ENCODE data around the gene AQP6. TPM values are rescaled to one million over a fixed set of nuclear protein-coding genes. Genes with fewer than 3 reads are reported as not detected.
A peak's percentile ranks its signal among the peaks of the same experiment; 100 is the strongest.

Gene AQP6
- total and polyA plus RNA-seq, 3 experiments from 2014 or later: not detected

DNA sequence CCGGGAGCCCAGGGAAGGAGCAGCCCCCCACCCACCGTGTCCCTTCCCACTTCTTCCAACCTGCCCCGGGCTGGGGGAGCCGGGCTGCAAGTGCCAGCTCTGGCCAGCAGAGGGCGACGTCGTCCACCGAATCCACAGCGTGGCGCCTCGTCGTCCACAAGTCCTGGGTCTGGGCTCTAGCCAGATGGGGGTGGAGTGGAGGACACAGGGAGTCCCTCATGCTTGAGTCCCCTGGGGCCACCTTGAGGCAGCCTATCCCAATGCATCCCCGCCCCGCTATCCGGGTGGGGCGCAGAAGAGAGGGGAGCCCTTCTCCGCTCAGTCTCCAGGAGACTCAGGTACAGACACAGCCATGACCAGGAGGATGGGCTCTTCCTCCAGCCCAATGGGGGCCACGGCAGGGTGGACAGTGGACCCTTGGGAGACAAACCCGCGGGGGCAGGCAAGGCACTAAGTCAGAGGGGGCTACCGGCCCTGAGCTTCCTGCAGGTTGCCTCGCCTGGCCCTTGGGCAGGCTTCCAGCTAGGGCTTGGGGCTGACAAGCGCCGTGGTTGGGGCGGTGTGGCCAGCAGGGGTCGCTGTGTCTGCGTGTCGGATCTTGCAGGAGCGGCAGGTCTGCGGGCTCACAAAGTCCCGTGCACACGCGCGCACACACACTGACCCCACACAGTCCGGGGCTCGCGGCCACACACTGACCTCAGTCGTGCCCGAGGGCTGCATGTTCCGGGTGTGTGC lies 5.5 kb upstream of the AQP6 start:
- Histone ChIP-seq H3K9me3 (ENCODE audit: low read length) (no peaks in the 10 kb centered on the region), H3K36me3 (ENCODE audit: insufficient read depth, low read length) (no peaks in the 10 kb centered on the region), H3K27ac (ENCODE audit: low read depth, low read length) (no peak overlapping the region), H3K4me3 (ENCODE audit: low read length) (peak overlapping the region; percentile 68), H3K27me3 (ENCODE audit: insufficient read depth, low read length, poor library complexity, severe bottlenecking) (peaks cover 25% of the 10 kb centered on the region), H3K4me1 (ENCODE audit: insufficient read depth, low read length) (peaks cover 5% of the 10 kb centered on the region)
- H3K36me3 Mint-ChIP-seq: no peaks in the 10 kb centered on the region
- ChIA-PET CTCF (interaction anchor here (0.7 to 5.6 kb wide), 47 partner anchors 9 to 294 kb away, joined by 3 to 62 read pairs (median 4); partner anchors contain the start of genes GPD1 and TMBIM6), POLR2A (interaction anchor here (0.6 kb wide), 1 partner anchor 226 kb away, joined by 4 read pairs; the partner anchor contains the start of gene TMBIM6)
- peaks cover 0 to 11% (median 4%) of the 10 kb centered on the region in 3 donors for H3K4me1 Mint-ChIP-seq
- no peaks in the 10 kb centered on the region for H3K9me3 Mint-ChIP-seq
- peaks cover 25 to 40% of the 10 kb centered on the region in 2 donors for H3K27me3 Mint-ChIP-seq
- H3K4me3 Mint-ChIP-seq: peak overlapping the region; percentile 21 to 87 (median 77)
- DNase-seq: peak; percentile 84 to 92 (median 88)
- no peak overlapping the region for H3K27ac Mint-ChIP-seq

DNA sequence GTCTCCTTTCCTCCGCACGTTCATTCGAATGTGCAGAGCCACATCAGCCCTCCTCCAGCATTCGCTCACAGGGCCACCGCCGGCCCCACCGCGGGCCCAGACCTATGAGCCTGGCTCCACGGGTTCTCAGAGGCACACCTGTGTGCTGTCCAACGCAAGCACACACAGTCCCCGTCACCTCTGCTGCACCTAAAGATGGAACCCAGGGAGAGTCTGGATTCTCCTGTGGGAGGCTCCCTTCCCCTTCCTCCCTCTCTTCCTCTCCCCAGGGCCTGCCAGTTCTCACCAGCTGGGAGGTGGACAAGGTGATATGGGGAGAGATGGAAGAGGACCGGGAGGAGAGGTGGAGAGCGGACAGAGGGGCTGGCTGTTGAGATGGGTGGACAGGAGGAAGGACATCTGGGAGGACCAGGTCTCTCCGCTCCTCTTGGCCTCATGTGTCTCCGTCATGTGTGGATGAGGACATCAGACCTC lies 4.9 kb upstream of the AQP6 start:
- Mint-ChIP-seq H3K4me3 (peak overlapping the region in 6 of 7 donors; percentile 21 to 79 (median 76)), H3K27me3 (peaks cover 21 to 34% of the 10 kb centered on the region in 2 donors), H3K36me3 (no peaks in the 10 kb centered on the region), H3K9me3 (no peaks in the 10 kb centered on the region), H3K4me1 (peaks cover 0 to 11% (median 4%) of the 10 kb centered on the region in 3 donors), H3K27ac (no peak overlapping the region)
- ChIA-PET CTCF (interaction anchor here (0.8 to 5.6 kb wide), 39 partner anchors 8 to 294 kb away, joined by 3 to 62 read pairs (median 5); partner anchors contain the start of gene GPD1), POLR2A (interaction anchor here (0.6 kb wide), 1 partner anchor 226 kb away, joined by 4 read pairs; the partner anchor contains the start of gene TMBIM6)
- Histone ChIP-seq H3K27me3 (ENCODE audit: insufficient read depth, low read length, poor library complexity, severe bottlenecking) (peaks cover 25% of the 10 kb centered on the region), H3K4me3 (ENCODE audit: low read length) (peak overlapping the region; percentile 1), H3K27ac (ENCODE audit: low read depth, low read length) (no peak overlapping the region), H3K36me3 (ENCODE audit: insufficient read depth, low read length) (no peaks in the 10 kb centered on the region), H3K9me3 (ENCODE audit: low read length) (no peaks in the 10 kb centered on the region), H3K4me1 (ENCODE audit: insufficient read depth, low read length) (peaks cover 5% of the 10 kb centered on the region)
- no peak for DNase-seq

DNA sequence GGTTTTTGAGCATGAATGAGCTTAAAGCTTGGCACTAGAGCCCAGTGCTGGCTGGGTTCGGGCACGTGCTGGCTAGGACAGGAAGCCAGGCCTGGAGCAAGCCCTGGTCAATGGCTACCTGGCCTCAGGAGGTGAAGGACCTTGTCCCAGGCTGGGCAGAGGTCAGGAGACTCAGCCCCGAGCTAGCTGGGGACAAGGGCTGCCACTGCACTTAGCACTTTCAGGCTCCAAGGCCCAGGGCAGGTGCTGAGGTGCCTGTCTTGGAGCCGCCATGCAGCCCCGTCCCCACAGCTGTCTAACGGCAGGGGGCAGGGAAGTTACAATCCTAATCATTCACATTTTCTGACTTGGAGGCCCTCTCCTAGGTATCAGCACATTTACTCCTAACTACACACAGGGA lies 4.3 kb upstream of the AQP6 start:
- DNase-seq: no peak
- Mint-ChIP-seq H3K4me3 (peak overlapping the region in 2 of 7 donors; percentile 20 to 23), H3K36me3 (no peaks in the 10 kb centered on the region), H3K4me1 (peaks cover 0 to 11% (median 4%) of the 10 kb centered on the region in 3 donors), H3K9me3 (no peaks in the 10 kb centered on the region), H3K27ac (no peak overlapping the region), H3K27me3 (peaks cover 14 to 28% of the 10 kb centered on the region in 2 donors)
- peaks cover 5% of the 10 kb centered on the region for H3K4me1 ChIP-seq (ENCODE audit: insufficient read depth, low read length)
- CTCF ChIA-PET: interaction anchor here (0.8 to 5.6 kb wide), 14 partner anchors 7 to 101 kb away, joined by 3 to 62 read pairs (median 14); no protein-coding TSS in a partner anchor
- no peaks in the 10 kb centered on the region for H3K36me3 ChIP-seq (ENCODE audit: insufficient read depth, low read length)
- H3K4me3 ChIP-seq (ENCODE audit: low read length): no peak overlapping the region
- H3K9me3 ChIP-seq (ENCODE audit: low read length): no peaks in the 10 kb centered on the region
- POLR2A ChIA-PET: no interaction called here
- peaks cover 25% of the 10 kb centered on the region for H3K27me3 ChIP-seq (ENCODE audit: insufficient read depth, low read length, poor library complexity, severe bottlenecking)
- H3K27ac ChIP-seq (ENCODE audit: low read depth, low read length): no peak overlapping the region

DNA sequence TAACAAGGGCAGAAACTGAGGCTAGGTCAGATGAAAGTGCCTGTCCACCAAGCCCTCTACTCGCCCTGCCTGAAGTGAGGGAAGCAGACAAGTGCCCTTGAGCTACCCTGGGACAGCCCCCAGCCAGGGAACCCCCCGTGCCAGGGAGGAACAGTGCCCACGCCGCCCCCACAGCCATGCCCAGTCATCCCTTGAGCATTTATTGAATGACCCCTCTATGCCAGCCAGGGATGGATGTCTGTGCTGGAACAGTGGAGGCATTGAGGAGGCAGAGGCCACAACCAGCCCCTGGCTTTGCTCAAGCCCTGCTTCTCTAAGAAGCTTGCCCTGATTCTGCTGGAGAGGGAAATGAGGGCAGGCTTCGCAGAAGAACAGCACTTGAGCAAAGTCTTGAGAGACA lies 3.7 kb upstream of the AQP6 start:
- CTCF ChIA-PET: interaction anchor here (3.4 to 5.6 kb wide), 4 partner anchors 13 to 100 kb away, joined by 26 to 62 read pairs (median 50); no protein-coding TSS in a partner anchor
- Histone ChIP-seq H3K27me3 (ENCODE audit: insufficient read depth, low read length, poor library complexity, severe bottlenecking) (peaks cover 22% of the 10 kb centered on the region), H3K9me3 (ENCODE audit: low read length) (no peaks in the 10 kb centered on the region), H3K36me3 (ENCODE audit: insufficient read depth, low read length) (no peaks in the 10 kb centered on the region), H3K27ac (ENCODE audit: low read depth, low read length) (no peak overlapping the region), H3K4me1 (ENCODE audit: insufficient read depth, low read length) (peaks cover 5% of the 10 kb centered on the region), H3K4me3 (ENCODE audit: low read length) (no peak overlapping the region)
- POLR2A ChIA-PET: no interaction called here
- Mint-ChIP-seq H3K9me3 (no peaks in the 10 kb centered on the region), H3K4me3 (no peak overlapping the region), H3K4me1 (peaks cover 0 to 11% (median 4%) of the 10 kb centered on the region in 3 donors), H3K27me3 (peaks cover 13 to 22% of the 10 kb centered on the region in 2 donors), H3K36me3 (no peaks in the 10 kb centered on the region), H3K27ac (no peak overlapping the region)
- no peak for DNase-seq

GRCh38 chr12:49969651-49970429 lies 2.9 kb upstream of the AQP6 start:
- H3K27me3 Mint-ChIP-seq: peaks cover 11 to 14% of the 10 kb centered on the region in 2 donors
- ChIA-PET CTCF (interaction anchor here (3.4 to 5.6 kb wide), 3 partner anchors 86 to 99 kb away, joined by 26 to 59 read pairs (median 41); no protein-coding TSS in a partner anchor), POLR2A (no interaction called here)
- H3K27ac Mint-ChIP-seq: no peak overlapping the region
- no peaks in the 10 kb centered on the region for H3K36me3 ChIP-seq (ENCODE audit: insufficient read depth, low read length)
- H3K4me3 ChIP-seq (ENCODE audit: low read length): no peak overlapping the region
- H3K27ac ChIP-seq (ENCODE audit: low read depth, low read length): no peak overlapping the region
- no peaks in the 10 kb centered on the region for H3K36me3 Mint-ChIP-seq
- no peaks in the 10 kb centered on the region for H3K9me3 ChIP-seq (ENCODE audit: low read length)
- no peak for DNase-seq
- H3K4me3 Mint-ChIP-seq: no peak overlapping the region
- peaks cover 5% of the 10 kb centered on the region for H3K4me1 ChIP-seq (ENCODE audit: insufficient read depth, low read length)
- peaks cover 13% of the 10 kb centered on the region for H3K27me3 ChIP-seq (ENCODE audit: insufficient read depth, low read length, poor library complexity, severe bottlenecking)
- no peaks in the 10 kb centered on the region for H3K9me3 Mint-ChIP-seq
- H3K4me1 Mint-ChIP-seq: peaks cover 0 to 11% (median 4%) of the 10 kb centered on the region in 3 donors

- H3K9me3 ChIP-seq (ENCODE audit: low read length): no peaks in the 10 kb centered on the region
- H3K36me3 ChIP-seq (ENCODE audit: insufficient read depth, low read length): no peaks in the 10 kb centered on the region
- POLR2A ChIA-PET: no interaction called here
- no peak for DNase-seq
- Mint-ChIP-seq H3K4me1 (peaks cover 0 to 11% (median 4%) of the 10 kb centered on the region in 3 donors), H3K9me3 (no peaks in the 10 kb centered on the region), H3K27ac (no peak overlapping the region), H3K27me3 (peaks cover 10% of the 10 kb centered on the region in 2 donors), H3K36me3 (no peaks in the 10 kb centered on the region), H3K4me3 (no peak overlapping the region)
- CTCF ChIA-PET: interaction anchor here (1.1 kb wide), 1 partner anchor 25 kb away, joined by 3 read pairs; no protein-coding TSS in a partner anchor
- H3K27me3 ChIP-seq (ENCODE audit: insufficient read depth, low read length, poor library complexity, severe bottlenecking): peaks cover 13% of the 10 kb centered on the region
- peaks cover 5% of the 10 kb centered on the region for H3K4me1 ChIP-seq (ENCODE audit: insufficient read depth, low read length)
- H3K4me3 ChIP-seq (ENCODE audit: low read length): no peak overlapping the region
- no peak overlapping the region for H3K27ac ChIP-seq (ENCODE audit: low read depth, low read length)
These were observed 2.1 kb upstream of the AQP6 start for GRCh38 chr12:49970658-49971057.

DNA sequence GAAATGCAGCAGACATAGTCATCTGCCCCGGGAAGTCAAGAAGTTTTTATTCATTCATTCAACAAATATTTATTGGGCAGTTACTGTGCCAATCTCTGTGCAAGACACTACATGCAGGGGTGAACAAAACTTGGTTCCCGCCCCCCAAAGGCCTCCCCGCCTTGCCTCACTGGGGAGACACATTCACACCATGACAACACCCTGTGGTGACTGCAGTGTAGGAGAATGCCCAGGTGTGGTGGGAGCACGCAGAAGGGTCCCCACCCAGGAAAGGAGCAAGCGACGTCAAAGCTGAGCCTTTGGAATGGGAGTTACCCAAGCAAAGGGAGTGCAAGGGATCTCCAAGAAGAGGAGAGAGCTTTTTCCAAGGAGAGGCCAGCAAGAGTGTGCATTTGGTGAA lies 1.6 kb upstream of the AQP6 start:
- no peak overlapping the region for H3K27ac Mint-ChIP-seq
- POLR2A ChIA-PET: interaction anchor here (0.6 to 0.7 kb wide), 2 partner anchors 25 to 91 kb away, joined by 3 to 9 read pairs; no protein-coding TSS in a partner anchor

More for the DNA sequence above, 1.6 kb upstream of the AQP6 start:
- Histone ChIP-seq H3K9me3 (ENCODE audit: low read length) (no peaks in the 10 kb centered on the region), H3K27ac (ENCODE audit: low read depth, low read length) (no peak overlapping the region), H3K4me3 (ENCODE audit: low read length) (no peak overlapping the region), H3K27me3 (ENCODE audit: insufficient read depth, low read length, poor library complexity, severe bottlenecking) (peaks cover 13% of the 10 kb centered on the region), H3K4me1 (ENCODE audit: insufficient read depth, low read length) (peaks cover 5% of the 10 kb centered on the region), H3K36me3 (ENCODE audit: insufficient read depth, low read length) (no peaks in the 10 kb centered on the region)
- CTCF ChIA-PET: interaction anchor here (1.1 kb wide), 1 partner anchor 26 kb away, joined by 3 read pairs; no protein-coding TSS in a partner anchor
- H3K4me1 Mint-ChIP-seq: peaks cover 0 to 11% (median 4%) of the 10 kb centered on the region in 3 donors
- H3K9me3 Mint-ChIP-seq: no peaks in the 10 kb centered on the region
- H3K4me3 Mint-ChIP-seq: no peak overlapping the region
- H3K36me3 Mint-ChIP-seq: no peaks in the 10 kb centered on the region
- peaks cover 8 to 9% of the 10 kb centered on the region in 2 donors for H3K27me3 Mint-ChIP-seq
- no peak for DNase-seq

Data from CD8-positive, alpha-beta memory T cell (primary cell).